Stimulated activated CD4-positive, alpha-beta T cell treated with anti-CD3 and anti-CD28 coated beads, TNF-alpha, amount 100 ng/mL, for 48 hours (primary cell): ENCODE data around the gene CYTH4.
"Not testable (repeated sequence)": the region's sequence is repeated elsewhere in the genome, so short reads cannot be mapped to it uniquely, and the experiment has no call there.

Experiments used
- DNase-seq, 3 donors: peaks; one replicate each; pipeline ENCODE4 v3.0.0-alpha.2; 2020; ENCODE audit warnings: low read depth in 3 of 3

Gene CYTH4

GRCh38 chr22:37310075-37310606 lies 27.8 kb downstream of the CYTH4 start:
- DNase-seq, result no peak

- DNase-seq, result no peak
Measured at GRCh38 chr22:37310815-37311595, 28.7 kb downstream of the CYTH4 start.

GRCh38 chr22:37311761-37312312 lies 29.5 kb downstream of the CYTH4 start:
- no peak for DNase-seq

- DNase-seq, result no peak
Measured at GRCh38 chr22:37312549-37313183, 30.4 kb downstream of the CYTH4 start.

- no peak for DNase-seq
Measured at GRCh38 chr22:37313376-37314314, 31.3 kb downstream of the CYTH4 start.

- DNase-seq, result no peak
Measured at GRCh38 chr22:37314315-37315074, 32.2 kb downstream of the CYTH4 start.

GRCh38 chr22:37316405-37316804 lies 34.1 kb downstream of the CYTH4 start:
- no peak for DNase-seq

- DNase-seq, result peak; percentile 48 to 60 (median 56)
Measured at GRCh38 chr22:37316875-37317371, 34.6 kb downstream of the CYTH4 start.

- no peak for DNase-seq
Measured at GRCh38 chr22:37317698-37318210, 35.4 kb downstream of the CYTH4 start.

GRCh38 chr22:37318364-37319109 lies 36.2 kb downstream of the CYTH4 start:
- DNase-seq, result no peak

GRCh38 chr22:37319469-37319868 lies 37.2 kb downstream of the CYTH4 start:
- no peak for DNase-seq

- no peak for DNase-seq
Measured at GRCh38 chr22:37320726-37321677, 38.7 kb downstream of the CYTH4 start.

- no peak for DNase-seq
Measured at GRCh38 chr22:37324340-37325038, 42.2 kb downstream of the CYTH4 start.

GRCh38 chr22:37325039-37325395 lies 42.7 kb downstream of the CYTH4 start:
- no peak for DNase-seq

GRCh38 chr22:37326726-37327125 lies 44.4 kb downstream of the CYTH4 start:
- no peak for DNase-seq

GRCh38 chr22:37328017-37328416 lies 45.7 kb downstream of the CYTH4 start:
- DNase-seq, result no peak

- not testable (repeated sequence) for DNase-seq
Measured at GRCh38 chr22:37328538-37329237, 46.4 kb downstream of the CYTH4 start.
